Immature natural killer cell (primary cell): ENCODE results near the gene ADGRF3. TPM values are rescaled to one million over a fixed set of nuclear protein-coding genes. Genes with fewer than 3 reads are reported as not detected.
A peak's percentile ranks its signal among the peaks of the same experiment; 100 is the strongest.
"Not testable (repeated sequence)": the region's sequence is repeated elsewhere in the genome, so short reads cannot be mapped to it uniquely, and the experiment has no call there.

Source experiments
- DNase-seq, 3 donors: peaks; one replicate each; pipeline ENCODE4 v3.0.0; 2022; ENCODE audit warnings: mixed read lengths in 1 of 3
- H3K27ac Mint-ChIP-seq, 6 donors: one replicate each; pipeline ENCODE4 v1.8.0; 2020; ENCODE audit warnings: mixed read lengths in 6 of 6, mild to moderate bottlenecking in 5 of 6, inconsistent platforms in 4 of 6, moderate library complexity in 3 of 6
- H3K27me3 Mint-ChIP-seq, 3 donors: one replicate each; pipeline ENCODE4 v1.8.0; 2020 to 2021; ENCODE audit warnings: low read depth in 3 of 3, mild to moderate bottlenecking in 3 of 3, mixed read lengths in 3 of 3, moderate library complexity in 3 of 3, inconsistent platforms in 1 of 3
- H3K36me3 Mint-ChIP-seq, 3 donors: one replicate each; pipeline ENCODE4 v1.8.0; 2020; ENCODE audit warnings: mixed read lengths in 3 of 3, inconsistent platforms in 2 of 3, mild to moderate bottlenecking in 2 of 3
- H3K4me1 Mint-ChIP-seq, 2 donors: one replicate each; pipeline ENCODE4 v1.8.0; 2020; ENCODE audit warnings: inconsistent platforms in 2 of 2, mild to moderate bottlenecking in 2 of 2, mixed read lengths in 2 of 2, moderate library complexity in 1 of 2
- H3K4me3 Mint-ChIP-seq, 5 donors: one replicate each; pipeline ENCODE4 v1.8.0; 2020; ENCODE audit warnings: mild to moderate bottlenecking in 5 of 5, mixed read lengths in 5 of 5, inconsistent platforms in 3 of 5, moderate library complexity in 3 of 5
- H3K9me3 Mint-ChIP-seq, 6 donors: one replicate each; pipeline ENCODE4 v1.8.0; 2020; ENCODE audit warnings: mild to moderate bottlenecking in 6 of 6, mixed read lengths in 6 of 6, inconsistent platforms in 4 of 6, moderate library complexity in 3 of 6
- polyA plus RNA-seq, 3 donors: library from polyadenylated mRNA; unstranded; fragments of 300-500 nt; fragmentation: Illumina TruSeq; gene quantifications; one replicate each; pipeline ENCODE4 v1.2.3, GENCODE V29; 2021

The ADGRF3 gene
- polyA plus RNA-seq, 3 donors from 2014 or later, result 0.39 TPM; not detected in 2

DNA sequence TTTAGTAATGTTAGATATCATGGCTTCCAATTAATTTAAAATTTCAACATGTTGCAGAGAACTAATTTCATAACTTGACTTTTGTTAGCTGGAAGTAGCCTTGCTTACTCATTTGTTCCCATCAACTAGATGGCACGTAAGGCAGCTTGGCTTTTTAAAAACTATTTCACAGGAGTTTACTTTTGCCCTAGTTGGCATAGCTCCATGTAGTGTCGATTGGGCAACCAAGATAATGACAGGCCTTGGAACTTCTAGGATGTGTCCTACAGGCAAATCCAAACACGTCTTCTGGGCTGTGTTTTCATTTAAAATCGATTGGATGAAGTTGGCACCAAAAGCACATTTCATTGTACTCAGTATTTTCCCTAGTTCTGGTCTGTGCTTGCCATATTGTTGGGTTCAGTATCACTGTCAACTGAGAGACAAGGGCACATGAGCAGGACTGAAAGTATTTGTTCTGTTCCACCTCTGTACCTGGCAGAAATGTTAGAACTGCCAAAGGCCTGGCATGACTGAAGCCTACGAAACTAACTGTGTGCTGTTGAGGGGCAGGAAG lies 72.5 kb downstream of the ADGRF3 start:
- Mint-ChIP-seq H3K27ac (no peak overlapping the region), H3K4me1 (no peaks in the 10 kb centered on the region), H3K36me3 (peaks cover 12 to 25% (median 19%) of the 10 kb centered on the region in 3 donors), H3K27me3 (no peaks in the 10 kb centered on the region), H3K9me3 (no peaks in the 10 kb centered on the region), H3K4me3 (no peak overlapping the region)
- no peak for DNase-seq

DNA sequence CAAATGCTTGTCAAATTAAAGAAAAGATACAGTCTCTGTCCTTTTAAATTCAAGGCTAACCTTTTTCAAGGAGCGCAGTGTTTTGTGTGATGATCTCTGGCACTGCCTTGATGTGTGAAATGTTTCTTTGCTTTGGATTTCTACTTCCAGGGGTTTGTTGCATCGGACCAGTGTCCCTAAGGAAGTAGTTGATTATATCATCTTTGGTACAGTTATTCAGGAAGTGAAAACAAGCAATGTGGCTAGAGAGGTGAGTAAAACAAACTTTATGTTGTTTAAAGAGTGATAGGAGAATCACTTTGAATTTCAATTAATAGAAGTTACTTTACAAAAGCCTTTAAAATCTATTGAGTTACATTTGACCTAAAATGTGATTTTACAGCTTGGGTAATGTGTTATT lies 73.1 kb downstream of the ADGRF3 start:
- no peaks in the 10 kb centered on the region for H3K4me1 Mint-ChIP-seq
- no peak overlapping the region for H3K4me3 Mint-ChIP-seq
- H3K27ac Mint-ChIP-seq, result no peak overlapping the region
- peaks cover 6 to 20% (median 16%) of the 10 kb centered on the region in 3 donors for H3K36me3 Mint-ChIP-seq
- no peaks in the 10 kb centered on the region for H3K27me3 Mint-ChIP-seq
- DNase-seq, result no peak
- no peaks in the 10 kb centered on the region for H3K9me3 Mint-ChIP-seq

DNA sequence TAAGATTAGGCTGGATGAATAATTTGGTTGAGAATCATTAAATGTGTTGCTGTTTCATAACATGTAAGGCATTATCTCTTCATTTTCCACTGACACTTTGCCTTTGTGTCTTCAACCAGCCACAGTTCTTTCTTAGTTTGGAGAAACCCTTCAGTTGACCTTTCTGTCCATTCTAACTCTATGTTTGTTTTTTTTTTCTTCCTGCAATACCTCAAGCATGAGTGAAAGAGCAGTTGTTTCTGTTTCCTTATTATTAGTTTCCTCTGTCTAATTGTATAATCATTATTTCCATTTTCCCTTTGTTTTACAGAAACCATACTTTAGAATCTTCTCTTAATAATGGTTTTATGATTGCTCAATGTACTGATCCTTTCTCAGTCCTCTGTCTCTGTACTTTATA lies 76.2 kb downstream of the ADGRF3 start:
- Mint-ChIP-seq H3K4me3 (no peak overlapping the region), H3K36me3 (peaks cover 7 to 16% (median 12%) of the 10 kb centered on the region in 3 donors), H3K9me3 (no peaks in the 10 kb centered on the region), H3K27ac (peak overlapping the region in 3 of 6 donors; percentile 16 to 67 (median 26)), H3K27me3 (no peaks in the 10 kb centered on the region), H3K4me1 (no peaks in the 10 kb centered on the region)
- no peak for DNase-seq

DNA sequence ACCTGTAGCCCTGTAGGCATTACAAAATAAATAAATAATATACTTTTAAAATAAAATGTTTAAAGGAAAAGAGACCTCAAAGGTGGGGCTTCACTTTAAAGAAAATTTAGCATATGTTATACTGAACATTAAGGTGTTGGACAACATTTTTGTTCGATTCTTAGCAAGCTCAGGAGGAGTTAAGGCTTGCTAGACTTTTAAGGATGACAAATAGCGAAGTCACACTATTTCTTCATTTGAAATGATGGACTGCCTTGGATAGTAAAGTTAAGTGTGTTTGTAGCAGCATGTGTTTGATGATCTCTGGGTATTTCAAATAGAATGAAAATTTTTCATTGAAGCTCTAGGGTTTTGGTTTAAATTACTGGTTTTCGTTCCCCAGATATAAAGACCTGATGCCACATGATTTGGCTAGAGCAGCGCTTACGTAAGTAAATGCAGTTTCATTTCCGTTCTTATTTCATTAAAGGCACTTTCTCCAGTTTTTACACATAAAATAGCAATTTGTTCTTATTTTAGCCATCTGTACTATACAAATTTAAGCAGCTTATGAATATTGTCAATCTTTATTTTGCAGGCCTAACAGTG lies 76.9 kb downstream of the ADGRF3 start:
- DNase-seq, result no peak
- Mint-ChIP-seq H3K27ac (no peak overlapping the region), H3K4me3 (no peak overlapping the region), H3K27me3 (no peaks in the 10 kb centered on the region), H3K9me3 (no peaks in the 10 kb centered on the region), H3K4me1 (no peaks in the 10 kb centered on the region), H3K36me3 (peaks cover 7 to 16% (median 11%) of the 10 kb centered on the region in 3 donors)

DNA sequence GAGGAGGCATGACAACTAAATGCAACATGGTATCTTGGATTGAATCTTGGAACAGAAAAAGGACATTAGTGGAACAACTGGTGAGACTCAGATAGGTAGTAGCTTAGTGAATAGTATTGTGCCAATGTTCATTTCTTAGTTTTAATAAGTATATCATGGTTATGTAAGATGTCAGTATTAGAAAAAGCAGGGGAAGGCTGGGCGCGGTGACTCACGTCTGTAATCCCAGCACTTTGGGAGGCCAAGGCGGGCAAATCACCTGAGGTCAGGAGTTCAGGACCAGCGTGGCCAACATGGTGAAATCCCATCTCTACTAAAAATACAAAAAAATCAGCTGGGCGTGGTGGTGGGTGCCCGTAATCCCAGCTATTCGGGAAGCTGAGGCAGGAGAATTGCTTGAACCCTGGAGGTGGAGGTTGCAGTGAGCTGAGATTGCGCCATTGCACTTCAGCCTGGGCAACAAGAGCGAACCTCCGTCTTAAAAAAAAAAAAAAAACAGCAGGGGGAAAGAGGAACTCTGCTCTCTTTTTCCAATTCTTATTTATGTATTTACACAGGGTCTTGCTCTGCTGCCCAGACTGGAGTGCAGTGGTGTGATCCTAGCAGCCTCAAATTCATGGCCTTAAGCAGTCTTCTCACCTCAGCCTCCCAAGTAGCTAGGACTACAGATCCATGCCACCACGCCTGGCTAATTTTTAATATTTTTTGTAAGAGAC lies 77.8 kb downstream of the ADGRF3 start:
- H3K4me1 Mint-ChIP-seq, H3K4me3 Mint-ChIP-seq, H3K9me3 Mint-ChIP-seq, DNase-seq, H3K27me3 Mint-ChIP-seq: not testable (repeated sequence)
- Mint-ChIP-seq H3K27ac (peak overlapping the region in 1 of 6 donors; percentile 55), H3K36me3 (peaks cover 7 to 18% (median 13%) of the 10 kb centered on the region in 3 donors)

DNA sequence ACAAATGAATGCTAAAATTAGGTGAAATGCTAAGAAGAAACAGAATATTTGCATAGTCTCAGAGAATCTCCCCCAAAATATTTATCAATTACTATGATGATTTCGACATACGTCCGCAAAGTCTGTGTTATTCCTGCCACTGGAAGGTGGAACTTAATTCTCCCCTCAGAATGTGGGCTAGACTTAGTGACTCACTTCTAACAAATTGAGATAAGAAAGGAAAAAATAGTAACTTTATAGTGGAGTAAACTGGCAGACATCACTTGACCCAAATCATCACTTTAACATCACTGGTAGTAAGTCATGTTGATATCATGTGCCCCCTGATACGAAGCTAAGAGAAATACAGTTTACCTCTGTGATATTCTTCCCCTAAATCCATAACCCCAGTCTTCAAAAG lies 78.4 kb downstream of the ADGRF3 start:
- H3K27ac Mint-ChIP-seq, result no peak overlapping the region
- H3K9me3 Mint-ChIP-seq, result no peaks in the 10 kb centered on the region
- no peaks in the 10 kb centered on the region for H3K27me3 Mint-ChIP-seq
- H3K4me1 Mint-ChIP-seq, result no peaks in the 10 kb centered on the region
- peaks cover 10 to 22% (median 17%) of the 10 kb centered on the region in 3 donors for H3K36me3 Mint-ChIP-seq
- no peak for DNase-seq
- no peak overlapping the region for H3K4me3 Mint-ChIP-seq

DNA sequence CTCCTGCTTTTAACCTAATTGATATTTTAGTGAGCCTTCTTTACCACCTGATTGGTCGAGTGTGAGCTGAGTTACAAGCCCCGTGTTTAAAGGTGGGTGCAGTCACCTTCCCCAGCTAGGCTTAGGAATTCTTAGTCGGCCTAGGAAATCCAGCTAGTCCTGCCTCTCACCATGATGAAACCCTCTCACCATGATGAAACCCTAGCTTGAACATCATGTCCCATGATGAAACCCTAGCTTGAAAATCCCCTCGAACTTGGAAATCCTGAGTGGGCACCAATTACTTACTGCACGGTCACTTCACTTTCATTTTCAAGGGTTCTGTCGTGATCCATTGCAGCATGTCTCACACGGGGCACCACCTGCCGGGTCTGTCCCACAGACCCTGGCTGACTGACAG lies 87.8 kb downstream of the ADGRF3 start:
- H3K9me3 Mint-ChIP-seq, result not testable (repeated sequence)

More for the DNA sequence above, 87.8 kb downstream of the ADGRF3 start:
- H3K4me1 Mint-ChIP-seq, H3K27me3 Mint-ChIP-seq, H3K27ac Mint-ChIP-seq, H3K4me3 Mint-ChIP-seq, DNase-seq: not testable (repeated sequence)
- peaks cover 12 to 19% (median 14%) of the 10 kb centered on the region in 3 donors for H3K36me3 Mint-ChIP-seq

Other genes with a start within 250 kb of the ADGRF3 start
- 1 to 10 TPM in 2 of 3 donors, under 1 TPM in 1; 0.50 to 3.5 (median 1.4) TPM for gene GAREM2, start 173.7 kb downstream of the ADGRF3 start, polyA plus RNA-seq
- gene HADHA, start 102.2 kb downstream of the ADGRF3 start, polyA plus RNA-seq, result 100 to 1,000 TPM in 2 of 3 donors, 10 to 100 TPM in 1; 94.4 to 132 (median 118) TPM
- 10 to 100 TPM; 72.3 to 96.8 (median 74.9) TPM for gene HADHB, start 101.8 kb downstream of the ADGRF3 start, polyA plus RNA-seq
- gene SELENOI, start 646 bp downstream of the ADGRF3 start, polyA plus RNA-seq, result 1 to 10 TPM; 3.3 to 7.2 (median 5.6) TPM
- gene DRC1, start 55.1 kb upstream of the ADGRF3 start, polyA plus RNA-seq, result not detected
- 1 to 10 TPM in 1 of 3 donors, under 1 TPM in 1, not detected in 1; 0.34 to 1.3 TPM for gene OTOF, start 131.3 kb upstream of the ADGRF3 start, polyA plus RNA-seq